Retinal pigment epithelial cell (primary cell): ENCODE measurements around the gene NFIC.

Experiments
- DNase-seq: peaks from one replicate; pipeline ENCODE4 v3.0.0-alpha.2; 2010; ENCODE audit warnings: low read depth
- H3K4me3 ChIP-seq: 2 replicates; pipeline ENCODE4 v1.5.1; 2011; ENCODE audit warnings: mild to moderate bottlenecking, low read length, control low read depth, moderate library complexity
- TF ChIP-seq, protein P1 (sequence below): conservative IDR thresholded peaks from 2 replicates; pipeline ENCODE4 v1.5.1; 2011; ENCODE audit warnings: low read depth, low read length, control low read depth, inconsistent platforms

Gene NFIC

GRCh38 chr19:3459965-3460582, 93.7 kb downstream of the NFIC start:
- DNase-seq: no peak
- TF ChIP-seq, protein P1, sequence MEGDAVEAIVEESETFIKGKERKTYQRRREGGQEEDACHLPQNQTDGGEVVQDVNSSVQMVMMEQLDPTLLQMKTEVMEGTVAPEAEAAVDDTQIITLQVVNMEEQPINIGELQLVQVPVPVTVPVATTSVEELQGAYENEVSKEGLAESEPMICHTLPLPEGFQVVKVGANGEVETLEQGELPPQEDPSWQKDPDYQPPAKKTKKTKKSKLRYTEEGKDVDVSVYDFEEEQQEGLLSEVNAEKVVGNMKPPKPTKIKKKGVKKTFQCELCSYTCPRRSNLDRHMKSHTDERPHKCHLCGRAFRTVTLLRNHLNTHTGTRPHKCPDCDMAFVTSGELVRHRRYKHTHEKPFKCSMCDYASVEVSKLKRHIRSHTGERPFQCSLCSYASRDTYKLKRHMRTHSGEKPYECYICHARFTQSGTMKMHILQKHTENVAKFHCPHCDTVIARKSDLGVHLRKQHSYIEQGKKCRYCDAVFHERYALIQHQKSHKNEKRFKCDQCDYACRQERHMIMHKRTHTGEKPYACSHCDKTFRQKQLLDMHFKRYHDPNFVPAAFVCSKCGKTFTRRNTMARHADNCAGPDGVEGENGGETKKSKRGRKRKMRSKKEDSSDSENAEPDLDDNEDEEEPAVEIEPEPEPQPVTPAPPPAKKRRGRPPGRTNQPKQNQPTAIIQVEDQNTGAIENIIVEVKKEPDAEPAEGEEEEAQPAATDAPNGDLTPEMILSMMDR: no peak
- no peak overlapping the region for H3K4me3 ChIP-seq

GRCh38 chr19:3462991-3463713, 96.8 kb downstream of the NFIC start:
- no peak overlapping the region for H3K4me3 ChIP-seq
- TF ChIP-seq, protein P1: no peak
- DNase-seq: no peak

- DNase-seq: no peak
- TF ChIP-seq, protein P1: peak; percentile 29
- no peak overlapping the region for H3K4me3 ChIP-seq
Observed at GRCh38 chr19:3463714-3464586, 97.6 kb downstream of the NFIC start.

DNA sequence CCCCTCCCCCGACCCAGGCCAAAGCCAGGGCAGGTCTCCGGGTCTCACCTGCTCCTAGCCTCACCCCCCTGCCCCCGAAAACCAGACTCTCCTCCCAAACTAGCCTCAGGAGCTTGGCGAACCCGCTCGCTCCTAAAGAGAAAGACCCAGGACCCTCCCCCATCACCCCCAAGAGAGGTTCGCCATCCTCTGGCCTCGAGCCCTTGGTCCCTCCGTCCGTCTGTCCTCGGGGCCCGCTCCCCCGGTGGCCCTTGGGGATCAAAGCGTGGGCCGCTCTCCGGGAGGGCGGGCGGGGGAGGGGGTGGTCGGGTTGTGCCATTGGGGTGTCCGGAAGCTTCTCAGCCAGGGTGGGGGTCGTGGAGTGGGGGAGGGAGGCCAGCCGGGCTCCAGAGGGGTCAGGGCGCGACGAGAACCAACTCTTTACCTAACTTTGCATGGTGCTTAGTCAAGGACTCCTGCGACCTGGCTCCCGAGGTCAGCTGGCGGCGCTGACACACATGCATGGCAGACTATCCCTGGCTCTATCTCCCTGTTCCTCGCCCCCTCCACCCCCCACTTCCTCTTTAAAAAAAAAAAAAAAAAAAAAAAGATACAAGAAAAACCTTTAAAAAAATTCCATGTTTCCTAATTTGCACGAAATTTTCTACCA, 98.3 kb downstream of the NFIC start:
- DNase-seq: no peak
- no peak overlapping the region for H3K4me3 ChIP-seq
- TF ChIP-seq, protein P1: no peak

GRCh38 chr19:3465552-3465951, 99.2 kb downstream of the NFIC start:
- H3K4me3 ChIP-seq: no peak overlapping the region
- DNase-seq: no peak
- TF ChIP-seq, protein P1: peak; percentile 10

DNA sequence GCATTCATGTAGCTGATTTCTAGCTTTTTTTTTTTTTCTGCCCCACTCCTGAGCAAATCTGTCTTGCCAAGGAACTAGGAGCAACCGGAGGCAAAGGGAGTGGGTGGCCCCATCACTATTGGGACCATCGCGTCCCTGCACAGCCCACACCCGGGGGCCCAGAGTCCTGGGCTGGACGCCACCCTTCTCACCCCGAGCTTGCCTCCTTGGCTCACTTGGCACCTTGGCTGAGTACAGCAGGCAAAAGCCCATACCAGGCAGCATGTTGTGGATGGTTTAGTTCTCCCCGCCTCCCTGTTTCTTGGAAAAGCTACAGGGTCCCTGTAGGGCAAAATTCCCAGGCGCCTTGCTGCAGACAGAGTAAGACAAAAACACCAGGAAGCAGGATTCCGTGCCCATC, 100.3 kb downstream of the NFIC start:
- no peak overlapping the region for H3K4me3 ChIP-seq
- TF ChIP-seq, protein P1: no peak
- DNase-seq: no peak
